ENCODE data around the gene FAM131B.
A peak's percentile ranks its signal among the peaks of the same experiment; 100 is the strongest.

FAM131B gene

DNA sequence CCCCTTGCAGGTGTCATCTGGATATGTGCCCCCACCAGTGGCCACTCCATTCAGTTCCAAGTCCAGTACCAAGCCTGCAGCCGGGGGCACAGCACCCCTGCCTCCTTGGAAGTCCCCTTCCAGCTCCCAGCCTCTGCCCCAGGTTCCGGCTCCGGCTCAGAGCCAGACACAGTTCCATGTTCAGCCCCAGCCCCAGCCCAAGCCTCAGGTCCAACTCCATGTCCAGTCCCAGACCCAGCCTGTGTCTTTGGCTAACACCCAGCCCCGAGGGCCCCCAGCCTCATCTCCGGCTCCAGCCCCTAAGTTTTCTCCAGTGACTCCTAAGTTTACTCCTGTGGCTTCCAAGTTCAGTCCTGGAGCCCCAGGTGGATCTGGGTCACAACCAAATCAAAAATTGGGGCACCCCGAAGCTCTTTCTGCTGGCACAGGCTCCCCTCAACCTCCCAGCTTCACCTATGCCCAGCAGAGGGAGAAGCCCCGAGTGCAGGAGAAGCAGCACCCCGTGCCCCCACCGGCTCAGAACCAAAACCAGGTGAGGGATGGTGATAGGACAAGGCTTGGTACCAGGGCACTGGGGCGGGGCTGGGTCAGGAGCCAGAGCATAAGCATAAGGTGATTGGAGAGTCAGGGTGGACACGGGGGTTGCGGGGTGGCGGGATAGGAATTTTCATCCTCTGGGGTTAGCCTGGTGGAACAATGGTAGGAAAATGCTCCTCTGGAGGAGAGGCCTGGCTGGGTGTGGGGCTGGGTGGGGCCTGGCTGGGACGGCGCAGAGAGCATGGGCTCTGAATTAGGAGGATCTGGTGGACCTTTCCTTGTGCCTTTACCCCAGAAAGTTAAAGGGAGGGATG, 20.5 kb upstream of the FAM131B start:
- DNase-seq (ENCODE audit: extremely low spot score), result no peak
- ChIA-PET POLR2A (interaction anchor here (1.2 kb wide), 1 partner anchor 9 kb away, joined by 3 read pairs; no protein-coding TSS in a partner anchor), CTCF (no interaction called here)
- no peak for TF ChIP-seq CTBP1 (IDR thresholded peaks at IDR 0.05; ENCODE audit: borderline replicate concordance)
- no peak for TF ChIP-seq SP1 (IDR thresholded peaks at IDR 0.05)
- TF ChIP-seq HDGF (IDR thresholded peaks at IDR 0.05; ENCODE audit: borderline replicate concordance), result no peak
- TF ChIP-seq LEF1 (IDR thresholded peaks at IDR 0.05; ENCODE audit: borderline replicate concordance), result no peak
- TF ChIP-seq FOXA1 (IDR thresholded peaks at IDR 0.05), result no peak
- TF ChIP-seq SUZ12 (IDR thresholded peaks at IDR 0.05), result no peak
- no peak for TF ChIP-seq L3MBTL2 (conservative IDR thresholded peaks at IDR 0.05)

DNA sequence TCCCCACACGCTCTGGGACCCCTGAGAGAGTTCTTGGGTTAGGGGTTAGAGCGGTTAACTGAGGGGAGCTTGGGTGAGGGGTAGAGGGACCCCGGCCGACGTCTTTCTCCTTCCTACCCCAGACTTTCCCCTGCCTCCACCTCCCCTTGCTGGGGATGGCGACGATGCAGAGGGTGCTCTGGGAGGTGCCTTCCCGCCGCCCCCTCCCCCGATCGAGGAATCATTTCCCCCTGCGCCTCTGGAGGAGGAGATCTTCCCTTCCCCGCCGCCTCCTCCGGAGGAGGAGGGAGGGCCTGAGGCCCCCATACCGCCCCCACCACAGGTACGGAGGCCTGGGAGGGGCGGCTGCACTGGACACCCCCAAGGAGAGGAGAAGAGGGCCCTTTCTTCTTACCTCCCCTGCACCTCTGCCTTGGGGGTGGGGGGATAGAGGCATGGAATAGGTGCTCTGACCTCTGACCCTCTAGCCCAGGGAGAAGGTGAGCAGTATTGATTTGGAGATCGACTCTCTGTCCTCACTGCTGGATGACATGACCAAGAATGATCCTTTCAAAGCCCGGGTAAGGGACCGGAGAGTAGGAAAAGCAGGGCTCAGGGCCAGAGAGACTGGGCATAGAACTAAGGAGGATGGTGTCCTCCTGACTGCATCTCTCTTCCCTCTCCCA, 19.7 kb upstream of the FAM131B start:
- TF ChIP-seq NFRKB (IDR thresholded peaks at IDR 0.05) (no peak), TARDBP (IDR thresholded peaks at IDR 0.05) (no peak), FOXA1 (IDR thresholded peaks at IDR 0.05) (no peak), BHLHE40 (IDR thresholded peaks at IDR 0.05; ENCODE audit: borderline replicate concordance) (no peak), HDGF (IDR thresholded peaks at IDR 0.05; ENCODE audit: borderline replicate concordance) (no peak), ELF4 (IDR thresholded peaks at IDR 0.05) (no peak), ARNT (IDR thresholded peaks at IDR 0.05) (no peak), ZNF384 (IDR thresholded peaks at IDR 0.05) (no peak), SUZ12 (IDR thresholded peaks at IDR 0.05) (no peak), SP1 (IDR thresholded peaks at IDR 0.05) (no peak), L3MBTL2 (conservative IDR thresholded peaks at IDR 0.05) (no peak), FOXM1 (IDR thresholded peaks at IDR 0.05; ENCODE audit: borderline replicate concordance) (no peak), CTBP1 (IDR thresholded peaks at IDR 0.05; ENCODE audit: borderline replicate concordance) (no peak), LEF1 (IDR thresholded peaks at IDR 0.05; ENCODE audit: borderline replicate concordance) (no peak), FOXK2 (IDR thresholded peaks at IDR 0.05) (no peak)
- TF ChIP-seq, protein P1, sequence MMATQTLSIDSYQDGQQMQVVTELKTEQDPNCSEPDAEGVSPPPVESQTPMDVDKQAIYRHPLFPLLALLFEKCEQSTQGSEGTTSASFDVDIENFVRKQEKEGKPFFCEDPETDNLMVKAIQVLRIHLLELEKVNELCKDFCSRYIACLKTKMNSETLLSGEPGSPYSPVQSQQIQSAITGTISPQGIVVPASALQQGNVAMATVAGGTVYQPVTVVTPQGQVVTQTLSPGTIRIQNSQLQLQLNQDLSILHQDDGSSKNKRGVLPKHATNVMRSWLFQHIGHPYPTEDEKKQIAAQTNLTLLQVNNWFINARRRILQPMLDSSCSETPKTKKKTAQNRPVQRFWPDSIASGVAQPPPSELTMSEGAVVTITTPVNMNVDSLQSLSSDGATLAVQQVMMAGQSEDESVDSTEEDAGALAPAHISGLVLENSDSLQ (IDR thresholded peaks at IDR 0.05), result no peak
- POLR2A ChIA-PET, result interaction anchor here (0.6 to 1.9 kb wide), 8 partner anchors 8 to 94 kb away, joined by 3 to 7 read pairs (median 4); partner anchors contain the start of genes CASP2 and FAM131B
- CTCF ChIA-PET, result no interaction called here
- DNase-seq (ENCODE audit: extremely low spot score), result no peak

DNA sequence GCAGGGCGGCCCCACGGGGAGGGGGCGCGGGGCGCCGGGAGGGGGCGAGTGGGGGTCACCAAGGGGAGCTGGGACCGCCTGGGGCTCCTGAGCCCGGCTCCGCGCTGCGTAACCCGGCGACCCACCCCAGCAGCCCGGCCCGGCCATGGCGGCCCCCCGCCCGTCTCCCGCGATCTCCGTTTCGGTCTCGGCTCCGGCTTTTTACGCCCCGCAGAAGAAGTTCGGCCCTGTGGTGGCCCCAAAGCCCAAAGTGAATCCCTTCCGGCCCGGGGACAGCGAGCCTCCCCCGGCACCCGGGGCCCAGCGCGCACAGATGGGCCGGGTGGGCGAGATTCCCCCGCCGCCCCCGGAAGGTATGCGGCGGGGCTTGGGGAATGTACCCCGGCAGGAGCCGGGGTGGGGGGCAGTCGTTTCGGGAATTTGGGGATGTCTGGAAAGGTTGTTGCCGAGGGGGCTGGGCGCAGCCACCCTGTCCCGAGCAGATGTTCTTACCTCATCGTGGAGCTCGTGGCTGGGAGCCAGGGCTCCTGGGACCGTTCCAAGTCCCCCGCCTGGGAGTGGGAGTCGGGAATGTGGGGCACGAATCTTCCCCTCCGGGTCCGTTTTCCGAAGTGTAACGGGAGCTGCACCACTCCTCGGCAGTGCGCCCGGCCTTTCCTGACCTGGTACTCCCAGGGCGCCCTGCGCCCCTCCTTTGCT, 19.1 kb upstream of the FAM131B start:
- POLR2A ChIA-PET, result interaction anchor here (0.6 to 1.9 kb wide), 8 partner anchors 9 to 94 kb away, joined by 3 to 7 read pairs (median 4); partner anchors contain the start of genes CASP2 and FAM131B
- TF ChIP-seq FOXA1 (IDR thresholded peaks at IDR 0.05), result no peak
- CTCF ChIA-PET, result no interaction called here
- DNase-seq (ENCODE audit: extremely low spot score), result peak; percentile 53

DNA sequence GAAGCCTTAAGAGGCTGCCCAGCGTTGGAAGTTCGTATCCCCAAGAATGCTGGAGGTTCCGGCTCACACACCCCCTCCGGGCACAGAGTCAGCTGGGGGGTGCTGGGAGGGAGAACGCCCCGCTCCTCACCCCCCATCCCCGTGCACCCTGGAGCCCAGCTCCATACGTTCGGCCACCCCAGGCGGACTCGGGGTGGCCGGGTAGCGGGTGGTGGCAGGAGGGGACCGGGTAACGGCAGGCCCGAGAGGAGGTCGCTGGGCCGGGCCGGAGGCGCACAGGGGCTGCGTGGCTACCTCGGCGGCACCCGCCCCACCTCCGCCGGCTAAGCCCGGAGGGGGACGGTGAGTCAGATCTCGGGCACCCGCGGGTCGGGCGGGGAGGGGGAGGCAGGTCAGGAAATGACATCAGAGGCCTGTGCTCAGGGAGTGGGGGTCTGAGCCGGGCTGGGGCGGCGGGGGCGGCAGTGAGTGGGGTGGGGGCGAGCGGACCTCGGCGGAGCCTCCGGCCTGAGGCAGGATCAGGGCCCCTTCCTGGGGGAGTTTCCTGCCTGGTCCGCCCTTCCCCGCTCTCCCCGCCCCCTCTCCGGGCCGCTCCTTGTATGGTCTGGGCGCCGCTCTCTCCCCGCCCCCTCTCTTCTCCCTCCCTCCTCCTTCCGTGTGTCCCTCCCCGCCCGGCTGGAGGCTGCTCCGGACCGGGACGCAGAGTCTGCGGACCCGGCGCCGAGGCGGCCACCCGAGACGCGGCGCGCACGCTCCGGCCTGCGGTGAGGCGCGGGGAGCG, 18.3 kb upstream of the FAM131B start, which contains the start of gene ZYX:
Gene ZYX, plus strand, starts transcription at position 700 of the 781 bp plus-strand sequence. CDS start 227 bp downstream, outside the sequence.
- ChIA-PET CTCF (interaction anchor here (0.6 to 2.7 kb wide), 19 partner anchors 11 to 582 kb away, joined by 3 to 14 read pairs (median 4); partner anchors contain the start of gene EPHA1), POLR2A (interaction anchor here (1.0 to 1.9 kb wide), 12 partner anchors 9 to 93 kb away, joined by 3 to 8 read pairs (median 5); partner anchors contain the start of genes CASP2 and FAM131B)
- TF ChIP-seq ELF4 (IDR thresholded peaks at IDR 0.05) (0 out of 2 replicates have a peak, but pooled peaks have one; percentile 22), SP1 (IDR thresholded peaks at IDR 0.05) (no peak)
- DNase-seq (ENCODE audit: extremely low spot score), result peak; percentile 95

DNA sequence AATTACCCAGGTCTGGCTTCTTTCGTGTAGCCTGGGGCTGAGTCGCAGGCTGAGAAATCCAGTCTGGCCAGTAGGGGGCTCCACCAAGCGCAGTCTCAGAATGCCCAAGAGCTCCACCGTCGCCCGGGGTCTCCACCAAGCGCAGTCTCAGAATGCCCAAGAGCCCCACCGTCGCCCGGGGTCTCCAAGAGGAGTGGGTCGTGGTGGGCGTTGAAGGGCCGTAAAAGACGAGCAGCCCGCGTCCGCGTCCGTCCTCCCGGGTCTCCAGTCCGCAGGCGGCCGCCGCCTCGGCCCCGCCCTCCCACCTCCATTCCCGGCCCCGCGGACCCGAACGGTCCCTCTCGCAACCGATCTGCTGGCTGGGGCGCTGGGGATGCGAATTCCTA, 17.7 kb upstream of the FAM131B start:
- ChIA-PET POLR2A (interaction anchor here (0.6 to 1.4 kb wide), 13 partner anchors 8 to 92 kb away, joined by 3 to 8 read pairs (median 4); partner anchors contain the start of genes CASP2 and FAM131B), CTCF (interaction anchor here (0.6 to 2.7 kb wide), 20 partner anchors 11 to 582 kb away, joined by 3 to 14 read pairs (median 4); partner anchors contain the start of gene EPHA1)
- TF ChIP-seq ARNT (IDR thresholded peaks at IDR 0.05) (no peak), TARDBP (IDR thresholded peaks at IDR 0.05) (no peak), NFRKB (IDR thresholded peaks at IDR 0.05) (no peak), FOXK2 (IDR thresholded peaks at IDR 0.05) (no peak), SP1 (IDR thresholded peaks at IDR 0.05) (no peak), FOXM1 (IDR thresholded peaks at IDR 0.05; ENCODE audit: borderline replicate concordance) (no peak), HDGF (IDR thresholded peaks at IDR 0.05; ENCODE audit: borderline replicate concordance) (no peak)
- TF ChIP-seq, protein P1 (IDR thresholded peaks at IDR 0.05), result no peak
- DNase-seq (ENCODE audit: extremely low spot score), result peak; percentile 88

Measured in HEK293T (cell line).